Ramos (cell line): Measurements from ENCODE around the gene CNOT11.

ENCODE experiments used
- in situ Hi-C: fragments of 300-500 bp; cut with MboI; formaldehyde crosslinking; loops from one replicate; pipeline ENCODE4 v1.14.3; 2022; ENCODE audit warnings: low sequenced_read_pairs; ENCODE audit not compliant: unreplicated experiment

CNOT11 gene

DNA sequence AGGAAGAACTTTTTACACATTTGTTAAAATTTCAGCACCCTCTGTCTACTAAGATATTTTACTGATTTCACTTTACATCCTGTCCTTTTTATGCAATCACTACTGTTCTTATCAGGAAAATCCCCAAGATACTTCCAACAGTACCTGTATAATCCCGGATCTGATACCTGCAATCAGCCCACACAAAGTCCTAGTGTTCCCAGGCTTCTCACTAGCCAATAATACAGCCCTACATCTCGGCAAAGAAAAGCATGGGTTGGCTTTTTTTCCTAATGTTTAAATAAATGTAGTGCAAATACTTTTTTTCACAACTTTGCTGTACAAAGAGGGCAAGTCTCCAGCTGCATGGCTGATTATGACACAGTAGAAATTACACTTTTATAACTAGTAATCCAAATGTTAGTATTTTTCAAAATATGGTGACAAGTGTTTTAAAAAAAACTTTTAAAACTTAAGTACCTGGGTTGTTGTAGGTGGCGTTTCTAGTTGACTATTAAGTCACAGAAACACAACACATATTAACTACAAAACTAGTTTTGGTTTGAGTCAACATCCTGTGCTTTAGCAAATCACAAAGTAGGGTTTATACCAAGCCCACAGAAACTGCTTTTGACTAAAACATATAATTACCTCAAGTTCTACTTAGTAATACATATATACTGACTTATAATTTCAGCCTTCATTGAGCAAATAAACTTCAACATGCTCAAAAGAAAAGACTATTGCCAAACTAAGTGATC is 19.5 kb downstream of the CNOT11 start:
- in situ Hi-C loops, result no loop called here

DNA sequence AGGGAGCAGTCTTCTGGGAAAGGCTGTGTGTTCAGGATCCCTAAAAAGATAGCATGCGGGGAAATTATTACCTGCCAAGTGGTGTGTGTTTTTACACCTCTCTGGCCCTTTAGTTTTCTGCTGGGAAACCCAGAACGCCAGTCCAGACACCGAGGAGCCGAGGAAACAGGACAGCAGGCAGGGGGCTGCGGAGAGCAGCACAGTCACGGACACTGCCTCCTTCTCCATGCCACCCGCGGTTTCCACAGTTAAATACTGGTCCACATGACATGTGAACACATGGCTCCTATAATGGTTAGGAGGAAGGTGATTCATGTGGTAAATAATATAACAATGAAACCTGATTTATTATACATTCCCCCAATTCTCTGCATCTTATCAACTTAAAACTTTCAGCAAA is 20.4 kb downstream of the CNOT11 start:
- in situ Hi-C loops, result no loop called here

DNA sequence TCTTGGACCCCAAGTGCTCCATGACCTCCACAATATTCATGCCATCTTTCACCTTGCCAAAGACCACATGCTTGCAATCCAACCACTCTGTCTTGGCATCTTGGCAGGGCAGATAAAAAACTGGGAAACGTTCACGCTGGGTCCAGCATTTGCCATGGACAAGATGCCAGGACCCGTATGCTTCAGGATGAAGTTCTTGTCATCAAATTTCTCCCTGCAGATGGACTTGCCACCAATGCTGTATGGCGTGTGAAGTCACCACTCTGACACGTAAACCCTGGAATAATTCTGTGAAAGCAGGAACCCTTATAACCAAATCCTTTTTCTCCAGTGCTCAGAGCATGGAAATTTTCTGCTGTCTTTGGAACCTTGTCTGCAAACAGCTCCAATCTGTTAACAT is 21.5 kb downstream of the CNOT11 start:
- in situ Hi-C loops, result no loop called here

DNA sequence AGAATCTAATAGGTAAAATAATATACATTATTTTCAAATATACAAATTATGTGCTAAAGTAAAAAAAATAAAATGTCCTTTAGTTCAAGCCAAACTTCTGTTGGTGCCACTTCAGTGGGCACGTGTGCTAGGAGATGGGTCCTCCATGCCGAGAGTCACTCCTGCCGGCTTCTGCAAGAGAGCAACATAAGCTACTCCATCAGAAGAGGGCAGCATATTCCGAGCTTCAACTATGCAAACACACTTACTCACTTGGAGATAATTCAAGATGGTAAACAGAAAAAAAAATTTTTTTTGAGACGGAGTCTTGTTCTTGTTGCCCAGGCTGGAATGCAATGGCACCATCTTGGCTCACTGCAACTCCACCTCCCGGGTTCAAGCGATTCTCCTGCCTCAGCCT is 24.4 kb downstream of the CNOT11 start:
- in situ Hi-C loops, result no loop called here

DNA sequence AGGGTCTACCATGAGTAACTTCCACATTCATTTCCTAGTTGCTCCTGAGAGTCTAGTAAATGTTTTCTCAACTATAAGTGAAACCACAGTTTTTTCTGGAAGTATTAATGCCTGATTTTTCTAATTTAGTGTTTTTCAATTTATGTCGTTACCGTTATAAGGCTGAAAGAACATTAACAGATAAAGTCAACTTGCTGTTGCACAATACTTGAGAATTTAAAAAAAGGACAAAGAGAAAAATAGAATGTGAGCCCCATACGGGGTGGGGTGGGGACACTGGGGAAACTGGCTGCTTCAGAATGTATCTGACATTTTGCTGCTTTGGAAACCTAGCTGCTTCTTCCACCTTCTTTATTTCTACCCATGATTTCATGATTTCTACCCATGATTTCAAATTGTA is 26.2 kb downstream of the CNOT11 start:
- in situ Hi-C loops, result no loop called here

DNA sequence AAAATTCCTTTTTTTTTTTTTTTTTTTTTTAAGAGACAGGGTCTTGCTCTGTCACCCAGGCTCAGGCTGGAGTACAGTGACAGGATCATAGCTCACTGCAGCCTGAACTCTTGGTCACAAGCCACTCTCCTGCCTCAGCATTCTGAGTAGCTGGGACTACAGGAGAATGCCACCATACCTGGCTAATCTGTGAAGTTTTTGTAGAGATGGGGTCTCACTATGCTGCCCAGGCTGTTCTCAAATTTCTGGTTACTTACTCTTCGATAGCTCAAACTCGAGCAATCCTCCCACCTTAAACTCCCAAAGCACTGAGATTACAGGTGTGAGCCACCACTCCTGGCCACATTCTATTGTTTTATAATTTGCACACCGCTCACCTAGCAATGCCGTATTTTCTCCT is 28.8 kb downstream of the CNOT11 start:
- in situ Hi-C loops, result no loop called here

DNA sequence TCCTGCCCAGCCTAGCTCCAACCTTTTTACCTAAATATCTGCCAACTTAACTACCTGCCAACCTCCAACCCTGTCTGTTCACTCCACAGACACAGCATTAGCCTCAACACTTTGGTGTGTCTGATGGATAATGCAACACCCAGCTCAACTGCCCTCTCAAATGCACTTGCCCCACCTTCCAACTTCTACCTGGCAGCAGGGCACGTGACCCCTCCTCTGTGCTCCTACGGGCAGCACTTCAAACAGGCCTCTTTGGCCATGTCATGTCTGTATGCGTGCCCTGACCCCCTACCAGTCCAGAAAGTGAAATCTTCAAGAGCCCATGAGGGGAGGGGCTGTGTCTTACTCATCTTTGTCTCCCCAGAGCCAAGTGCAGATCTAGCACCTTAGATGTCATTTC is 30.3 kb downstream of the CNOT11 start:
- in situ Hi-C loops, result no loop called here

DNA sequence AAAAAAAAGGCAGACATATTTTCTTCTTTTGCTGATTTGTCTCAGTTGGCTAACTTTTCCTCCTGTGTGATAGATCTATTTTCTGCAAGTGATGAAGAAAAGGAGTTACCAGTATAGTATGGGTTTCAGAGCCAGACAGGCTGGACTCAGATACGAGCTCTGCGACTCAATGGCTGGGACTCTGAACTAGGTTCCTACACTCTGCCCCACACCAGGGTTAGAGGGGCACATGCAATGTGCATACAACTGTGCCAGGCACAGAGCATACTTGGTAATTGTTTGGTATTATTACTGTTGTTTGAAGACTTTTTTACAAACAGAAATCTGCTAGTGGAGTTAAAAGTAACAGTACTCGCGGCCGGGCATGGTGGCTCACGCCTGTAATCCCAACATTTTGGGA is 34.0 kb downstream of the CNOT11 start:
- in situ Hi-C loops, result no loop called here

DNA sequence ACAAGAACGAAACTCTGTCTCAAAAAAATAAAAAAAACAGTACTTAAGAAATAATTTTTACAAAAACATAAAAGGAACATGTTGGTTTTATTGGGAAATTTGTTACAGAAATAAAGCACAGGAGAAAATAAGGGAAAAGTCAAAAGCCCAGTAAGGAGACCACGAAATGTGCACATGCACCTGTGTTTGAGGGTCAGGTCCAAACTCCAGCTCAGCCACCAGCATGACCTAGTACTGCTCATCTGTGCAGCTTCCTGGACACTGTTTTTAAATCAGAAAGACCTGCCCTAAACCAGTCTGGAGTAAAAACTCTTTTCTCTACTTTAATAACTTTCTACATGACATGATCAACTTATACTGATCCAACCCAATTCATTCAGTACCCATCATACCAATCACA is 34.6 kb downstream of the CNOT11 start:
- in situ Hi-C loops, result no loop called here

DNA sequence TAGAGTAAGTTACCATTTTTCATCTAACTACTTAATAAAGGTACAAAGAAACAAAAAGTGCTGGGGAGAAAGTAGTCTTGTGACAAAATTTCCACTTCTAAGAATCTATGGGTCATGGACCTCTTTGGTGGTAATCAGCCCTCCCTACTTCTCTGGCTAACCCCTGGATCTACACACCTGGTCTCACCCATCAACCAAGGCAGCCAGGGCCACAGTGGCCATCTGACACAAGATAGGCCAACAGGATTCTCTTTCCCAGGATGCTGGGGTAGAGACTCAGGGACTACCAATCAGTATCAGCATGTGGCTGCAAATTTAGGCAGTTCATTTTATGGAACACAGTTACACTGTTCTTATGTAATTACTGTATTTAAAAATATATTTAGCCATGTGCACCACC is 38.0 kb downstream of the CNOT11 start:
- in situ Hi-C loops, result no loop called here

DNA sequence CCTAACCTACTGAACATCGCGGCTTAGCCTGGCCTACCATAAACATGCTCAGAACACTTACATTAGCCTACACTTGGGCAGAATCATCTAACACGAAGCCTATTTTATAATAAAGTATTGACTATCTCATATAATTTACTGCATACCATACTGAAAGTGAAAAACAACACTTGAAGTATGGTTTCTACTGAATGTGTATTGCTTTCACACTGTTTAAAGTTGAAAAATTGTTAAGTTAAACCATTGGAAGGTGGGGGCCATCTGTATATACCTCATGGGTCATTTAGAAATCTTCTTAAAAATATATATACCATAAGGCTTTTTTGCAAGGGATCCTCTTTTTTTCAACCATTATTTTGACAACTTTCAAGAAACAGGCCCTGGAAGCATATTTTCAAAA is 39.3 kb downstream of the CNOT11 start:
- in situ Hi-C loops, result no loop called here

DNA sequence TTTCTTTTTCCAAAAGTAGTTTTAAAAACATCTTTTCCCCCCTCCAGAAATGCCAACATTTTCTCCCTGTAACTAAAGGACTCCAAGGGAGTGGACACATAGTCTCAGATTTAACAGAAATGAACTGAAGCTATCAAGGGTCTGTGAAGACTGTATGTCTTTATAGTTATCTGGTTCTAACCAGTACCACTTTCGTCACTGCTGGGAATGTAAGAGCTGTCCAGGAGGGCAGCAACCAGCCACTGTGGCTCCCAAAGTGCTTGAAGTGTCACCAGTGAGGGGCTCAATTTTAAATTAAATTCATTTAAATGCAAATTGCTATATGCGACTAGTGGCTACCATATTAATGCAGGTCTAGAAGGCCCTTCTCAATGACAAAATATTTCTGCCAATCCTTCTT is 40.9 kb downstream of the CNOT11 start:
- in situ Hi-C loops, result no loop called here

DNA sequence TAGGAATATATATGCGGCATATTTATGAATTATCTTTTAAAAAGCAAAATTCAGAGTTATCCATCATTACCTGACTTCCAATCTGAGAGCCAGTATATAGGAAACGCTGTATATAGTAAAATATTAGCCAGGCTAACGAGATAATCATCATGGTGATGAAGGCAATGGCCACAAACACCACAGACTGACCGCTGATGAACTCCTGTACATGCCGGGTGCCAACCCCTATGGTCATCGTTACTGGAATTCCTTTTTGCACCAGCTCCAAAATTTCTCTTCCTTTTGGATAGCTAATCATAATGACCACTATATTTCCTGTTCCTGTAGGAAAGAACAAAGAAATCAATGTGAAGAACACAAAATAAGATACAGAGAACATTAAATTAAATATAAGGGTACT is 42.2 kb downstream of the CNOT11 start:
- in situ Hi-C loops, result no loop called here

DNA sequence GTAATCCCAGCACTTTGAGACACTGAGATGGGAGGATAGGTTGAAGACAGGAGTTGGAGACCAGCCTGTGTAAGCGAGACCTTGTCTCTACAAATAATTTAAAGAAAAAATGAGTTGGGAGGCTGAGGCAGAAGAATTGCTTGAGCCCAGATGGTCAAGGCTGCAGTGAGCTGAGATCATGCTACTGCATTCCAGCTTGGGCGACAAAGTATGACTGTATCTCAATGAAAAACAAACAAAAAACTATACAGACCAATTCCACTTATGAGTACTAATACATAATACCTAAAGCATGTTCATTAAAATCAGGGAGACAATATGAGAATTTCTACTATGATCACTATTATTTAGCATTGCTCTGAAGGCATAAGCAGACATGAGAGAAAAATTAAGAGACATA is 43.2 kb downstream of the CNOT11 start:
- in situ Hi-C loops, result no loop called here

DNA sequence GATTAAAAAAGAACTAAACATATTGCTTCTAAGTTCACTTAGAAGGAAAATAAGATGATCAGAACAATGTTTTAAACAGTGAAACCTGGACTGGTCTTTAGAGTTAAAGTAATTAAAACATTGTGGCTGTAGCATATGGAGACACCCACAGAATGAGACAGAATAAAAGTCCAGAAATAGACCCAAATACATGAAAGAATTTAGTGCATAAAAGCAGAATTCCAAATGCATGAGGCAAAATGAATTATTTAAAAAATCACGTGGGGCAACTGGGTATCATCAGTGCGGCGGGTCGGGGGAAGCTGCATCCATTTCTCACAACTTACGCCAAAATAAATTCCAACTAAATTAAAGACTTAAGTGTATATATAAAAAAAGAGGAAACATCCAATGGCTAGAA is 43.7 kb downstream of the CNOT11 start:
- in situ Hi-C loops, result no loop called here

DNA sequence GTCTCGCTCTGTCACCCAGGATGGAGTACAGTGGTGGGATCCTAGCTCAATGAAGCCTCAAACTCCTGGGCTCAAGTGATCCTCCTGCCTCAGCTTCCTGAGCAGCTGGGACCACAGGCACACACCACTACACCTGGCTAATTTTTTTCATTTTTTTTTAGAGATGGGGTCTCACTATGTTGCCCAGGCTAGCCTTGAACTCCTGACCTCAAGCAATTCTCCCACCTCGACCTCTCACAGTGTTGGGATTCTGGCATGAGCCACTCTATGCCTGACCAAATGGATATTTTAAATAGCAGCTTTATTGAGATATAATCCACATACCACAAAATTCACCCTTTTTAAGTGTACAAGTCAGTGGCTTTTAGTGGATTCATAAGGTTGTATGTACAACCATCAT is 44.7 kb downstream of the CNOT11 start:
- in situ Hi-C loops, result no loop called here

DNA sequence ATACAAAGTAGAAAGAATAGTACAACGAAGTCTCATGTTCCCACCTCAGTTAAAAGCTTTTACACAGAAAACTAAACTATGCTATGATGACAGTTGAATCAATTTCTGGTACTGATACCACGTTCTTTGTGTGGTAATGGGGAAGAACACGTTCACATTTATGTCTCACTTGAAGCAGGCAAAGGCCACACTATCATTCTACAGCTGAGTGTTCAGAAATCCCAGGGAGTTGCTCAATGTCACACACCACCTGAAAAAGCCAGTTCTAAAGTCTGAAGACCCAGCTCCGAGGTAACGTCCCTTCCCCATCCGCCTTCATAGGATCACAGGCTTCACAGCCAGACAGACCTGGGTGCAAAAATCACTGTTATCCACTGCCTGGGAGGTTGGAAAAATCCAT is 46.9 kb downstream of the CNOT11 start:
- in situ Hi-C loops, result no loop called here

DNA sequence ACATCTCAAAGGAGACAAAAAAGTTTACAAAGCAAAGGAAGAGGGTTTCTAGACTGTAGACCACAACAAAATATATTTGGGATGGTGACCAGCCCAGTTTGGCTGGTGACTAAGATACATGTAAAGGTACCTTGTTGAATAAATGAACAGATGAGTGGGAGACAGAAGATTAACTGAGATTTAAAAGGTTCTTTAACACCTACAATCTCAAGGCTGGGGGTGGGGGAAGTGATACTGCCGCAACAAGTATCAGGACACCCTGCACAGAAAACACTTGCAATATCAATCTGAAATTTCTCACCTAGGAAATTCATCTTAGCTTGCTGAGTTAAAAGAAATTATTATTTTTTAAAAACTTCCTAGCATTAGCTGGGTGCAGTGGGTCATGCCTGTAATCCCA is 47.5 kb downstream of the CNOT11 start:
- in situ Hi-C loops, result no loop called here

DNA sequence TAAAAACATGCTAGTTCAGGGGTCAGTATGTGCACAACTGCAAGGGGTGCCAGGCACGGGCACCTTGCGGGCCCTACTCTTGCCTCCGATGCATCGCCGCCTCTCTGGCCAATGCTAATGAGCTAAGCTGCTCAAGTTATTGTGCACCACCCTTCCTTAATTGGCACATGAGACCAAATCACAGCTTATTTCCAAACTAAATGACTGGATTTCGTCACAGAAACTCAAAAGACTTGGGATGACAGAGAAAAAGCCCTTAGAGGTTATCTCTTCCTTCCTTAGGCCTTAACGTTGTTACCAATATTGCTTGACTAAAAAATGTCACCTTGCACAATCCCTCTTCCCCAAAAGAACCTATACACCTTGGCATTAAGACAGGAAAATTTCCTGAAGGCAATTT is 48.1 kb downstream of the CNOT11 start:
- in situ Hi-C loops, result no loop called here

DNA sequence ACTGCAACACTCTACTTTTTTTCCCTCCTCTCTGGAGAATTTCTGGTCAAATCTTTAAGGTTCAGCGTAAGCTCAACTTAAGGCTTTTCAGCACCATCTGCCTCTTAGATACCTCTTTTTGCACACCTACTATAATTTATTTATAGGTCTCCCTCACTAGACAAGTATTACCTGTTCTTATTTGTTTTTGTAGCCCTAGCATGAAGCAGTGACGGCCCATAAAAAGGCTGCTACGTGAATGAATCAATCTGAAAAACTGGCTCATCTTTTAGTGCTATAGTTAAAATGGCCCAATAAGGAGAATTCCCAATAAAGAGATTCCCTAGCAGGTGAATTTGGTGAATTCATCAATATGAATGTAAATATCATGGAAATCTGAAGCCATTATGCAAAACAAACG is 49.3 kb downstream of the CNOT11 start:
- in situ Hi-C loops, result no loop called here

DNA sequence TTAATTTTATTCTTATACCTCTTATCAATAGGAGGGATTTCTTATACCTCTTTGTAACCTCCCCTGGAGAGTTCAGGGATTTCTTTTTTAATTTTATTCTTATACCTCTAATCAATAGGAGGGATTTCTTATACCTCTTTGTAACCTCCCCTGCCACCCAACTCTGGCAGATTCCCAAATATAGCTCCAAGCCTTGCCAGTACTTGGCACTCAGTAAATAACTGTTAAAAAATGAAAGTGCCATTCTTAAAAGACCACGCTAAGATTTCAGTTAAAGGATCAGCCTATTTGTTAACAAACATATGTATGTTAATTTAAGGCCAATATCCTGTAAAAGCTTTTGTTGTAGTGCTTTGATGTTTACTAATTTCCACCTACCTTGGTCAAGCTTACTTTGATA is 51.0 kb downstream of the CNOT11 start:
- in situ Hi-C loops, result no loop called here

DNA sequence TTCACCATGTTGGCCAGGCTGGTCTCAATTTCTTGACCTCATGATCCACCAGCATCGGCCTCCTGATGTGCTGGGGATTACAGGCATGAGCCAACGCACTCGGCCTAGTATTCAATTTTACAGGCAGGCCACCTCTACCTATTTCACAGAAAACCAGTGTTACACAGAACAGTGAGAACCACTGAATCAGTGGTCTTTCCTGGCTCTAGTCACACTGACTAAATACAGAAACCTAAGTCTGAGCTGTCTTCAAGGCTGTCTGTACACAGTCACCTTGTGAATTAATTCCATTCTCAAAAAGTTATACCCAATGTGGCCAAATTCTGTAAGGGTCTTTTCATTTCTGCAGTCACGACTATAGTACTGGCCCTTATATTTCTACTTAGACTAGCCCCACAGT is 52.3 kb downstream of the CNOT11 start:
- in situ Hi-C loops, result no loop called here
